HTERT RPE-1 (cell line): ENCODE results near the gene GOLGA6C.
"Not testable (repeated sequence)": the region's sequence is repeated elsewhere in the genome, so short reads cannot be mapped to it uniquely, and the experiment has no call there.

ENCODE experiments used
- in situ Hi-C: fragments of 300-500 bp; cut with MboI; formaldehyde crosslinking; loops from 4 replicates; pipeline ENCODE4 v1.14.3; 2020; ENCODE audit warnings: low sequenced_read_pairs

GOLGA6C gene

DNA sequence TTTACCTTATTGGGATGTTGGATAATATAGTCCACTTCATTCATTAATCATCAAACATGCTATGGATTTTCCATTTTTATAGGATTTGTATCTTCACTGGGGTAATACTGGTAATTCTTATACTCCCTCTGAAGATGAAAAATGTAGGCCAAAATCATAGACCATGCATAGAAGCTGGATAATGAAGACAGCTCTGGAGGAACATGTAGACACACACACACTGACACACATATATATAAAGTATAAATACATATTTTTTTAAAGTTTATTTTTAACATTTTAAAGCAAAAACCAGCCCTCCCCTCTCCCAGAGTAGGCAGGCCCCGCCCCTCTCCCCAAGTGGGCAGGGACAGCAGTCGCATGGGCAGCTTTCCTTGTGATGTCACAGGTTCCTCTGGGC lies at the start of gene GOLGA6C:
GOLGA6C (plus strand) TSS at position 301 of the 400 bp plus-strand sequence. CDS start 265 bp downstream, outside the sequence.
- in situ Hi-C loops = not testable (repeated sequence)

- in situ Hi-C loops = no loop called here
Measured at GRCh38 chr15:75208501-75209288, 49.4 kb upstream of the GOLGA6C start.

DNA sequence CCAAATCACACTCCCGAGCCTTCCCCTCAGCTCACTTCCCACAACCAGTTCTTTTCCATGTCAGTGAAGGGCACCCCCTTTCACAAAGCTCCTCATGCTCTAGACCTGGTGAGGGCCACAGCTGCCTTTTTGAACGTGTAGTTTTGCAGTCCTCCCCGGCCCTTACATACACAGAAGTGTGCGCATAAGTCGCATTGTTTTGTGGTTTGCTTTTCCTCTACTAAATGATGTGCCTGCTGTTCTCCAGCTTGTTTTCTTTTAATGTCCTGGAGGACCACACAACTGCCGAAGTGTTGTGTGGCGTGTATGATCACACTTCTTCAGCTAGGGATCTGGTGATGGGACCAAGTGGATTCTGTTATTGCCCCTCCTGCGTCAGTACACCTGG lies 48.9 kb upstream of the GOLGA6C start:
- in situ Hi-C loops = no loop called here

GRCh38 chr15:75210811-75211230 lies 47.3 kb upstream of the GOLGA6C start:
- in situ Hi-C loops = no loop called here

DNA sequence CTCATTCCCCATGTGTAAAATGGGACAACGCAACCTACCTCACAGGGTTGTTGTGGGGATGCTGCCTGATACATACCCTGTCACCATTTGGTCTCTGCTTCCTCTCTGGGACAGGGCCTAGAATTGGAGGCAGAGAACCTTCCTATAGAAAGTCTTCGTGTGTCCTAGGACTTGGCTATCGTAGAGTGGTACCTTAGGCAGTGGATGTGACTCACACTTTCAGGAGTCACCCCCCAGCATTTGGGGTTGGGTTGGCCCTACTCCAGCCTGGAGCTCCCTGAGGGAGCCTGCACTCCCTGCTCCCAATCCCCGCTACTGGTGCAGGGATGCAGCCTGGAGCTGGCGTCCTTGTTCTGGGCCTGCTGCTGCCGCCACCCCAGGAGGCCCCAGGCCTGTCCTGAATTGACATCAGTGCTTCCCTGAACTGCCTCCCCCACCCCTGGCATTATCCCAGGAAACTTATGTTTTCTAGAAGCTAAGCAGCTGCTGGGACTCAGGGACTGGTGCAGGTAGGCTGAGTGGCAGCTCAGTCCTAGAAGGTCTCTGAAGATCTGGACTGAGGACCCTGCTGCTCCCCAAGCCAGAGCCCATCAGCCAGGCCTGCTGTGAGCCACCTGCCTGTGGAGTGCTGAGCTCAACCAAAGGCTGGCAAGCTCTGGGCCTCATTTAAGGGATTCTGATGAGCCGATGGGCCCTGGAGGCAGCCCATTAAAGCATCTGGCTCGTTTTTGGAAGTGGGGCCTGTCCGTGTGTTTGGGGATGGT lies 46.5 kb upstream of the GOLGA6C start:
- in situ Hi-C loops = no loop called here

DNA sequence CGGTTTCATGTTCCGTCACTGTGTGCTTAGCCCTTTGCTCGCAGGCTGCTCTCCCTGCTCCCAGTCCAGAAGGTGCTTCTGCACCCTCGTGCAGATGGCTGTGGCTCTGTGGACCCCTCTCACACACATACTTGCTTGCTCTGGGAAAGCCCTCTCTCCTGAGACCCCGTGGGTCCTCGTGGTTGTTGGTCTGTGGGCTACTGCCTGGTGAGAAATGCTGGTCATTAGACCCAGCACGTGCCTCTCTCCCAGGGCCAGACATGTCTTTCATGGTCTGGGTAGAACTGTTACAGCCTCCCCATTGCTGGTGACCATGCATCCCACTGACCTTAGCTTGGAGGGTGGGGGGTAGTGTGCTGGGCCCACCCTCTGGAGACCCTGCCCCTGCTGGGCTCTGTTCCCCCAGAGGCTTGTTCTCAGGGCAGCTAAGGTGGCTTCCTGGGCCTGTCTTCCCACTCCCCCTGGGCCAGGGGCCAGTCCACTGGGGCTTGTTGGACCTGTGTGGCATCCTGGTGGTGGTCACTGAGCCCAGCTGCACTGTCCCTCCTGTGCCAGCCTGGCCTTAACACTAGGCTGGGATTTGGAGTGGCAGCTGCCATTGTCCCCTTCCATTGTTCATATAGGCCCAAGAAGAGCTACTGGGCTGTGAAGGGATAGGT lies 45.8 kb upstream of the GOLGA6C start:
- in situ Hi-C loops = no loop called here

GRCh38 chr15:75213212-75213767 lies 44.8 kb upstream of the GOLGA6C start:
- in situ Hi-C loops = no loop called here

DNA sequence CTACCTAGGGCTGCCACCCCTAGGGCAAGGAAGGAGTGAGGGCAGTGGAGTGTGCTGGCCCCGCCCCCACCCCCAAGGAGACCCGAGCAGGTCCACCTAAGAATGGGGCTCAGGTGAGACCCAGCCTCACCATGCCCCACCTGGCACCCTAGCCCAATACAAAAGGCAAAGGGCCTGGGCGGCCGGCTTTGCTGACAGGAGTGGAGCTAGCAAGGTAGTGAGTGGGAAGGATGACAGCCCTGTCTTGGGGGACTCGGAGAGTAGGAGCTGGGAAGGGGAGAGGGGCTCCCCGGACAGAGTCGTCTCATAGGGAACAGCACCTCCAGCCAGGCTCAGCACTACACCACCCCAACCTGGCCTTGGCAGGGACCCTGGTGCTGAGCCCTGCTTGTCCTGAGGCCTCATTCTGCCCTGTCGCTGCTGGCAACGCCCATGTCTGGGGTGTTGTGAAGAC lies 44.3 kb upstream of the GOLGA6C start:
- in situ Hi-C loops = no loop called here

DNA sequence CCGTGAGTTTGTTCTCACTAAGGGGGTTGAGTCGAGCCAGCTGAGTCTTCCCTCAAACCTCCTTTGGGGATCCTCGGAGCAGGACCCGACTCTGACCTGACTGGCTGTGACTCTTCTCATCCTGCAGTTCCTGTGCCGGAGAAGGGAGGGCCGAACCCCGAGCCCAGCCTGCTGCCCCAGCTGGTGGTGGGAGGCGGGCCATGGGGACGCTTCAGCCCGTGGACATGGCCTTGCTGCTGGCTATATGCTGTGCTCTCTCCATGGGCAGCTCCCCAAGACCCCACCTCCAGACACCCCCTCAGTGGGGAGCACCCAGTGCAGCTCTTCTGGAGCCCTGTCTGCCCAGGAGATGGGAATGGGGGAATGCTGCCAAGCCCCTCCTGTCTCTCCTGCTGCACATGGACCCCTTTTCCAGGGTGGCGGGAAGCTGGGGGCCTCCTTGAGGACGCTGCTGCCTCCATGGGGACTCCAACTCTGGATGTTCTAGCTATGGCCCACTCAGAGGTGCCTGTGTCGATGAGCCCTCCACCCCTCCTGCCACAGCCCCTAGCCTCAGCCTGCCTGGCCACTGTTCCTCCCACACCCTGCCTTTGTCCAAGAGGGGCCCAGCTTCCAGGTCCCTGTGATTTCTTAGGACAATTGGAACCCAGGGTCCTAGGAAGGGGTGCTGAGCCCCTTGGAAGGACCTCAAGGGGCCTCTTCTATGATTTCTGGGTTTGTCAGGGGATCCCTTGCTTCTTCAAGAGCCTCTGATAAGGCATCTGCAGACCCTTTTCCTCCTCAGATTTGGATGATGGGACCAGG lies 43.6 kb upstream of the GOLGA6C start:
- in situ Hi-C loops = no loop called here

DNA sequence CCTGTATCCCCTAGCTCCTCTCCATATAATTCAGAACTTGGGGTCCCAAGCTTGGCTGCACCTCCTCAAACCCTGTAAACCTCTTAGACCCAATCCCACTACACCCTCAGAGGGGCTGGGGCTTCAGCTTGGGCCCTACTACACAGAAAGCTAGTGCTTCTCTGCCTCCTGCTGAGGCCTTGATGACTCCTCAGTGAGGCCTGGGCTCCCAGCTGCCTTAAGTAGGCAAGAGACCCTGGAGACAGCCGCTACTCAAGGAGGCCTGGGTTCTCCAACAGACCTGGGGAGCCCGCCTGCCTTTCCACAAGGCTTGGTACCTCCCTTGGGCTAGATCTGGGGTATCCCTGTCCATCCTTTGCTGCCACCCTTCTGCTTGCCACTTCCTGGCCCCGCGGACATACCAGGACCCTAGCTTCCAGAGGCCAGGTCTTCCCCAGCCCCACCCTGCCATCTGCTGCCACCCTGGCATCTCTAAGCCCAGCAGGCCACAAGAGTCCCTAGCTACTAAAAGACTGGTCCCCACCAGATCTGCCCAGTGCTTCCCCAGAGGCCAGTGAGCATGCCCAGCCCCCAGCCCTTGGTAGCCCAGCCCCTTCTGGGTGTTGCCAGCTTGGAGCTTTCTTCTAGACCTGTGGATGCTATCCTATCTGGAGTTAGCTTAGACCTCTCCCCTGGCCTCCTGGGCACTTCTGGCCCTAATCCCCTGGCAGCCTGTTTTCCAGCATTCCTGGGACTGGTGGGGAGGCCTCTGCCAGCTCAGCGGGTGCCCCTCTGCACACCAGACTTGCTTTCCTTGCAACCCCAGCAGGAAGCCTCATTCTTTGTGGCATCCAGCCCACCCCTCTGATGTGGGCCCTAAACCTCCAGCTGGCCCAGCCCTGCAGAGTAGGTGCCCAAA lies 42.8 kb upstream of the GOLGA6C start:
- in situ Hi-C loops = no loop called here

DNA sequence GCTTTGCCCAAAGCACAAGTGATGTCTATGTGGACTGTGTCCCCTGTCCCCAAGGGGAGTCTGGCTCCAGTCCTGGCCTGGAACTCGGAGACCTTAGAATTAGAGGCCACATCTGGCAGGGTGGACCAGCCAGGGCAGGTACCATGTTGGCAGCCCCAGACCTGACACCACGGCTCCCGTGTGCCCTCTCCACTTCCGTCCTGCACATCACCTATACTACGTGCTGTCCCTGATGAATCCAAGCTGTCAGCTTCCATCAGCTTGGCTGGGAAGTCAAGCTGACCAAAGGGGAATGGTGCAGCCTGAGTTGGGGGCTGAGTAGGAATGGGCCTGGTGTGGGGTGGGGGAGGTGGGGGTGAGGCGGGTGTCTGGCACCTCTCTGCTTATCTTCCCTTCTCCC lies 41.1 kb upstream of the GOLGA6C start:
- in situ Hi-C loops = no loop called here

- in situ Hi-C loops = not testable (repeated sequence)
Measured at GRCh38 chr15:75217574-75217973, 40.6 kb upstream of the GOLGA6C start.

DNA sequence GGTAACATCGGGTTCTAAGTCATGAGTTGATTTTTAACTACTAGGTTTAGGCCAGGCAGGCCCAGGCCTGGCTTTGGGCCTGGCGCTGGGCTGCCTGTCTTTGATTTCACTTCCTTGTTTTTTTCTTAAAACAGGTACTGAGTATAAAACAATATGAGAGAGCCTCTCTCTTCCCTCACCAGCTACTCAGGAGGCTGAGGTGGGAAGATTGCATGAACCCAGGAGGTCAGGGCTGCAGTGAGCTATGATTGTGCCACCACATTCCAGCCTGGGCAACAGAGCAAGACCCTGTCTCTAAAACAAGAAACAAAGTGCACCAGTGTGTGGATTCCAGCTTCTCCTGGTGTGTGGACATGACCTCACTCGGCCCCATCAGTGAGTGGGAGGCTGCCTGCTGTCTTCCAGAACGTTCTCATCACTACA lies 38.6 kb upstream of the GOLGA6C start:
- in situ Hi-C loops = not testable (repeated sequence)

GRCh38 chr15:75223688-75224087 lies 34.4 kb upstream of the GOLGA6C start:
- in situ Hi-C loops = no loop called here

GRCh38 chr15:75224281-75224680 lies 33.9 kb upstream of the GOLGA6C start:
- in situ Hi-C loops = no loop called here

DNA sequence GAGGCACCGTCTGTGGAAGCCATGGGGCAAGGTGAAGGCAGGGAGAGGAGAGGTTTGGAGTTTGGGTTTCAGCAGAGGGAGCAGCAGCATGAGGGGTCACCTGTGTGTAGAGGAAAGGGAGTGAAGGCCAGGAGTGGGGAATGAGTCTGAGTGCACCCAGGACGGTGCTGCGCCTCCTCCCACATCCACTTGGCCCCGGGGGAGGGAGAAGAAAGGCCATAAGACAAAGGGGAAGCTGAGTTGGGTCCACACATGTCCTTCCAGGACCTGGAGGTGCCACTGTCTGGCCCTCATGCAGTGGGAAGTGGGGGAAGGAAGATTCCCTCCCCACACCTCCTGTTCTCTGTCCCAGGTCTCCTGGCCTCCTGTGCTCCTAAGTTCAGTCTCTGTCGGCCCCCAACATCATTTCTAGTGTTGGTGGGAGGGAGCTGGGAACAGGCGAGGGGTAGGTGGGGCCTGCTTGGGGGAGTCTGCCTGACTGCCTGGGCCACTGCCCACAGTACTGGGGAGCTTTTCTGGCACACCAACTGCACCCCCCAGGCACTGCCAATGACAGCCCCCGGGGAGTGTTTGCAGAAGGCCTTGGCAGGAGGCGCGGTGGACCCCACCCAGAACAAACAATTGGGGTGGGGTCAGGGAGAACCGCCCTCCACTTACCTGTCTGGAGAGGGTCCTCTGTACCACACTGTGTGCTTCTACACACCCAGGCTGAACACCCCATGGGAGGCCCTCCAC lies 32.9 kb upstream of the GOLGA6C start:
- in situ Hi-C loops = not testable (repeated sequence)

DNA sequence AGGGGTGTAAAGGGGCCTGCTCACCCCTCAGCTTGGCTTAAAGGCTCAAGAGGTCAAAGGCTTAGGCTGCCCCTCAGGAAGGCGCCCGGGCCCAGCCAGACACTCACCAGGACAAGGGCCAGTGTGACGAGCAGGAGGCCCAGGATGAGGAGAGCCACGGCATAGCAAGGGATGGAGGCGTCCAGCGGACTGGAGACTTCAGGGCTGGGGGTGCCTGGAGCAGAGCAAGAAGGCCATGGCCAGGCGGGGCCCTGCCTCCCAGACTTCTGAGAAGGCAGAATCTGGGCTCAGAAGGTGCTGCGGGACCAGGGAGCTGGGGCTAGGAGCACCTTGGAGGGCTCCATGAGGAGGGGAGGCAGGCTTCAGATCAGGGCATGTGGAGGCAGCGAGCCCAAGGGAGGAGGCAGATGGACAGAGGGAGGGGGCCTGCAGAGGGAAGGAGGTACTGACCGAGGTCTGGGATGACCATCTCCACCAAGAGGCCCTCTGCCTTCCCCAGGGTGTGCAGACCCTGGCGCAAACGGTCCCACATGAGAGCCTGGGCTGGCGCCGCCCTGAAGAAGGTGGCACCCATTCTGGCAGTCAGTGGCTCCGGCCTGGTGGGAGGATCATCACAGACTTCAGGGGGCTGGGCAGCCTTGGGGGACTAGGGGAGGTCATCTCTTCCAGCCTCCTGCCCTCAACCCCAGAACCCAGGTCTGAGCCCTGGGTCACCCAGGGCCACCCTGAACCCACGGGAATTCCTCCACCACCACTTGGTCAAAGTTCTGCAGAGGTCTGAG lies 32.0 kb upstream of the GOLGA6C start:
- in situ Hi-C loops = no loop called here

DNA sequence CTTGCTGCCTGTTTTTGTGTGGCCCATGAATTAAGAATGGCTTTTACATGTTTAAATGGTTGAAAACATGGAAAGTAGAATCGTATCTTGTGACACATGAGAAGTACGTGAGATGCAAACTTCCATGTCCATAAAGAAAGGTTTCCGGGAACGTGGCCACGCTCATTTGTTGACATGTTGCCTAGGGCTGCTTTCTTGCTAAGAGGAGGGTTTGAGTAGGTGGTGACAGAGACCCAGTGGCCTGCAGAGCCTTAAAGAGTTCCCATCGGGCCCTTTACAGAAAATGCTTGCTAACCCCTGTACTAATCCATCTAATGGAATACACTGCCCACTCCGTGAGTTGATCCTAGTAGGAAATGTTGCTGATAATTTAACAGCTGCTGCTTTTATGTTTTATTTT lies 31.0 kb upstream of the GOLGA6C start:
- in situ Hi-C loops = not testable (repeated sequence)
